GM23248 (cell line): Measurements from ENCODE around the gene WSB2. TPM values are rescaled to one million over a fixed set of nuclear protein-coding genes. Genes with fewer than 3 reads are reported as not detected.

Source experiments
- DNase-seq: peaks from one replicate; pipeline ENCODE4 v3.0.0-alpha.2; 2015
- H2AFZ ChIP-seq: fragments of 200-600 bp; sonication (generic); 2 replicates; pipeline ENCODE4 v1.6.1; 2016; ENCODE audit warnings: antibody characterized with exemption
- H3F3A ChIP-seq: fragments of 200-600 bp; sonication (generic); 2 replicates; pipeline ENCODE4 v1.6.1; 2016; ENCODE audit warnings: mild to moderate bottlenecking, antibody characterized with exemption, mixed run types; ENCODE audit not compliant: insufficient read depth
- H3K27ac ChIP-seq: fragments of 200-600 bp; sonication (generic); 2 replicates; pipeline ENCODE4 v1.5.1; 2016; ENCODE audit warnings: mild to moderate bottlenecking
- H3K27me3 ChIP-seq: fragments of 200-600 bp; sonication (generic); replicated peaks from 2 replicates; pipeline ENCODE4 v1.6.1; 2016; ENCODE audit warnings: mild to moderate bottlenecking; ENCODE audit not compliant: insufficient read depth
- H3K36me3 ChIP-seq: fragments of 200-600 bp; sonication (generic); 2 replicates; pipeline ENCODE4 v1.6.1; 2016; ENCODE audit warnings: low read depth, mild to moderate bottlenecking
- H3K4me1 ChIP-seq: fragments of 200-600 bp; sonication (generic); 2 replicates; pipeline ENCODE4 v1.6.1; 2016; ENCODE audit warnings: mild to moderate bottlenecking; ENCODE audit not compliant: insufficient read depth
- H3K4me2 ChIP-seq: fragments of 200-600 bp; sonication (generic); one replicate; pipeline ENCODE4 v1.6.1; 2016; ENCODE audit warnings: mild to moderate bottlenecking; ENCODE audit not compliant: unreplicated experiment
- H3K4me3 ChIP-seq: fragments of 200-600 bp; sonication (generic); 2 replicates; pipeline ENCODE4 v1.5.1; 2016; ENCODE audit warnings: mild to moderate bottlenecking
- H3K79me2 ChIP-seq: fragments of 200-600 bp; sonication (generic); 2 replicates; pipeline ENCODE4 v1.6.1; 2016; ENCODE audit warnings: mild to moderate bottlenecking; ENCODE audit not compliant: insufficient read depth
- H3K9ac ChIP-seq: fragments of 200-600 bp; sonication (generic); 2 replicates; pipeline ENCODE4 v1.6.1; 2016; ENCODE audit warnings: mild to moderate bottlenecking
- H3K9me2 ChIP-seq: fragments of 200-600 bp; sonication (generic); 2 replicates; pipeline ENCODE4 v1.6.1; 2016; ENCODE audit warnings: mixed run types, mild to moderate bottlenecking, moderate library complexity; ENCODE audit not compliant: insufficient read depth
- H3K9me3 ChIP-seq: fragments of 200-600 bp; sonication (generic); one replicate; pipeline ENCODE4 v1.6.1; 2017; ENCODE audit warnings: low read depth
- H4K20me1 ChIP-seq: fragments of 200-600 bp; sonication (generic); 2 replicates; pipeline ENCODE4 v1.6.0; 2016; ENCODE audit not compliant: insufficient read depth
- EZH2 ChIP-seq: fragments of 200-600 bp; sonication (generic); IDR thresholded peaks from 2 replicates; pipeline ENCODE4 v1.6.1; 2018; ENCODE audit warnings: antibody characterized with exemption, mild to moderate bottlenecking; ENCODE audit not compliant: insufficient read depth, poor library complexity, severe bottlenecking
- EZH2phosphoT487 ChIP-seq: fragments of 200-600 bp; sonication (generic); IDR thresholded peaks from 2 replicates; pipeline ENCODE4 v1.6.1; 2018; ENCODE audit warnings: antibody characterized with exemption, moderate library complexity, mild to moderate bottlenecking, low read depth; ENCODE audit not compliant: insufficient read depth
- WGBS, 2 experiments: methylation state at CpG; one replicate each; pipeline ENCODE4 v1.1.6; 2015 to 2017; ENCODE audit warnings: low lambda C conversion rate in 2 of 2, low coverage in 1 of 2; ENCODE audit errors: missing lambda C conversion rate in 2 of 2; 5-methylcytosine and 5-hydroxymethylcytosine counted together
- in situ Hi-C: fragments of 300-500 bp; cut with MboI; formaldehyde crosslinking; loops from 2 replicates; pipeline ENCODE4 v1.15.0; 2020
- polyA plus RNA-seq: library from polyadenylated mRNA; unstranded; fragments of >200 nt; fragmentation: Nextera tagmentation; extraction: Ambion mirVana; gene quantifications from 2 replicates; pipeline ENCODE4 v1.2.1, GENCODE V29; 2016
- total RNA-seq: library from RNA; depleted of rRNA; stranded (reverse); fragments of >200 nt; shearing (Covaris generic); gene quantifications from 2 replicates; pipeline ENCODE4 v1.2.3, GENCODE V29; 2014

The WSB2 gene
- total and polyA plus RNA-seq, 2 experiments from 2014 or later = 65.8 to 162 TPM

- Histone ChIP-seq H4K20me1 (no peaks in the 10 kb centered on the region), H3K4me2 (peak overlapping the region; percentile 40), H2AFZ (no peak overlapping the region), H3K27me3 (no peaks in the 10 kb centered on the region), H3K9ac (peak overlapping the region; percentile 46), H3K4me3 (peak overlapping the region; percentile 3; the same call in 1 of the 2 replicates), H3K79me2 (peaks cover 94% of the 10 kb centered on the region), H3K9me3 (no peaks in the 10 kb centered on the region), H3F3A (peaks cover 49% of the 10 kb centered on the region), H3K4me1 (peaks cover 34% of the 10 kb centered on the region), H3K27ac (peak overlapping the region; percentile 77), H3K9me2 (no peaks in the 10 kb centered on the region), H3K36me3 (peaks cover 29% of the 10 kb centered on the region; the same call in 1 of the 2 replicates)
- DNase-seq = peak; percentile 96
- 27% methylated on average over 14 of the region's 14 CpGs for WGBS, 2 experiments
- in situ Hi-C loops = no loop called here
- TF ChIP-seq EZH2phosphoT487 = 0 out of 2 replicates have a peak, but pooled peaks have one; percentile 80
- TF ChIP-seq EZH2 = no peak
These were observed 8.5 kb downstream of the WSB2 start for GRCh38 chr12:118052324-118053070.

- H3K27ac ChIP-seq = peak overlapping the region; percentile 77
- in situ Hi-C loops = no loop called here
These were observed 9.7 kb downstream of the WSB2 start for GRCh38 chr12:118050972-118051910.

GRCh38 chr12:118046430-118046829 lies 14.5 kb downstream of the WSB2 start:
- no peak overlapping the region for H2AFZ ChIP-seq
- H3K4me3 ChIP-seq = no peak overlapping the region
- TF ChIP-seq EZH2phosphoT487 = no peak
- TF ChIP-seq EZH2 = no peak
- H3K9ac ChIP-seq = no peak overlapping the region
- H3K4me1 ChIP-seq = peaks cover 3% of the 10 kb centered on the region; the same call in 1 of the 2 replicates
- H4K20me1 ChIP-seq = no peaks in the 10 kb centered on the region
- in situ Hi-C loops = no loop called here
- H3K27ac ChIP-seq = no peak overlapping the region
- no peaks in the 10 kb centered on the region for H3K27me3 ChIP-seq
- no peak for DNase-seq
- H3K4me2 ChIP-seq = no peak overlapping the region
- H3F3A ChIP-seq = peaks cover 9% of the 10 kb centered on the region; the same call in 1 of the 2 replicates
- peaks cover 98% of the 10 kb centered on the region for H3K79me2 ChIP-seq
- no peaks in the 10 kb centered on the region for H3K9me2 ChIP-seq
- H3K36me3 ChIP-seq = peaks cover 52% of the 10 kb centered on the region
- no peaks in the 10 kb centered on the region for H3K9me3 ChIP-seq
- 97% methylated on average over 4 of the region's 4 CpGs for WGBS, 2 experiments

More at GRCh38 chr12:118050972-118051910, 9.7 kb downstream of the WSB2 start:
- Histone ChIP-seq H3K9ac (peak overlapping the region; percentile 46; the same call in 1 of the 2 replicates), H3K4me2 (no peak overlapping the region), H3K4me3 (no peak overlapping the region), H4K20me1 (no peaks in the 10 kb centered on the region), H3K9me2 (no peaks in the 10 kb centered on the region), H2AFZ (no peak overlapping the region), H3K4me1 (peaks cover 31% of the 10 kb centered on the region), H3K9me3 (no peaks in the 10 kb centered on the region), H3K27me3 (no peaks in the 10 kb centered on the region), H3F3A (peaks cover 49% of the 10 kb centered on the region), H3K79me2 (peaks cover 94% of the 10 kb centered on the region), H3K36me3 (peaks cover 29% of the 10 kb centered on the region; the same call in 1 of the 2 replicates)
- TF ChIP-seq EZH2 (no peak), EZH2phosphoT487 (no peak)
- peak; percentile 45 for DNase-seq
- WGBS, 2 experiments = 71 to 74% methylated on average over 12 of the region's 12 CpGs

- 96 to 97% methylated on average over 8 of the region's 8 CpGs for WGBS, 2 experiments
- in situ Hi-C loops = no loop called here
- H3K9me2 ChIP-seq = no peaks in the 10 kb centered on the region
- H3K27ac ChIP-seq = no peak overlapping the region
- no peak overlapping the region for H3K4me2 ChIP-seq
- H3K27me3 ChIP-seq = no peaks in the 10 kb centered on the region
- no peak overlapping the region for H3K4me3 ChIP-seq
- TF ChIP-seq EZH2 = no peak
- H3K4me1 ChIP-seq = no peaks in the 10 kb centered on the region
- peaks cover 97% of the 10 kb centered on the region for H3K79me2 ChIP-seq
- no peak overlapping the region for H3K9ac ChIP-seq
- no peak overlapping the region for H2AFZ ChIP-seq
- no peak for DNase-seq
- peaks cover 48% of the 10 kb centered on the region for H3K36me3 ChIP-seq
- no peaks in the 10 kb centered on the region for H3F3A ChIP-seq
- no peaks in the 10 kb centered on the region for H4K20me1 ChIP-seq
- H3K9me3 ChIP-seq = no peaks in the 10 kb centered on the region
These were observed 16.4 kb downstream of the WSB2 start for GRCh38 chr12:118044577-118044976.
